MM.1S (cell line): ENCODE measurements around the gene KCTD15.

ENCODE experiments used
- DNase-seq: peaks from one replicate; pipeline ENCODE4 v3.0.0-alpha.2; 2015
- H2AFZ ChIP-seq: fragments of 300-600 bp; sonication (generic); 2 replicates; pipeline ENCODE4 v1.6.0; 2016; ENCODE audit warnings: antibody characterized with exemption, low read length
- H3F3A ChIP-seq: fragments of 300-600 bp; sonication (generic); 2 replicates; pipeline ENCODE4 v1.6.1; 2016; ENCODE audit warnings: mild to moderate bottlenecking, antibody characterized with exemption, low read length, moderate library complexity, mixed read lengths; ENCODE audit not compliant: insufficient read depth
- H3K27ac ChIP-seq: fragments of 300-600 bp; sonication (generic); 2 replicates; pipeline ENCODE4 v1.5.1; 2016; ENCODE audit warnings: mild to moderate bottlenecking, low read length
- H3K27me3 ChIP-seq: fragments of 300-600 bp; sonication (generic); replicated peaks from 2 replicates; pipeline ENCODE4 v1.6.0; 2016; ENCODE audit warnings: low read length; ENCODE audit not compliant: insufficient read depth
- H3K36me3 ChIP-seq: fragments of 300-600 bp; sonication (generic); replicated peaks from 2 replicates; pipeline ENCODE4 v1.6.1; 2016; ENCODE audit warnings: mild to moderate bottlenecking, low read length, mixed read lengths; ENCODE audit not compliant: insufficient read depth
- H3K4me1 ChIP-seq: fragments of 300-600 bp; sonication (generic); 2 replicates; pipeline ENCODE4 v1.6.1; 2016; ENCODE audit warnings: low read length, mixed read lengths
- H3K4me2 ChIP-seq: fragments of 300-600 bp; sonication (generic); 2 replicates; pipeline ENCODE4 v1.6.0; 2016; ENCODE audit warnings: low read depth, low read length
- H3K4me3 ChIP-seq: fragments of 300-600 bp; sonication (generic); 2 replicates; pipeline ENCODE4 v1.5.1; 2016; ENCODE audit warnings: low read length, mixed read lengths
- H3K79me2 ChIP-seq: fragments of 300-600 bp; sonication (generic); 2 replicates; pipeline ENCODE4 v1.6.1; 2016; ENCODE audit warnings: mixed run types, low read length, mixed read lengths
- H3K9ac ChIP-seq: fragments of 300-600 bp; sonication (generic); 2 replicates; pipeline ENCODE4 v1.6.1; 2016; ENCODE audit warnings: low read length, mixed read lengths
- H3K9me2 ChIP-seq: fragments of 300-600 bp; sonication (generic); replicated peaks from 2 replicates; pipeline ENCODE4 v1.6.1; 2016; ENCODE audit warnings: mild to moderate bottlenecking, low read length, mixed read lengths; ENCODE audit not compliant: insufficient read depth
- H3K9me3 ChIP-seq: fragments of 300-600 bp; sonication (generic); replicated peaks from 2 replicates; pipeline ENCODE4 v1.6.1; 2016; ENCODE audit warnings: mild to moderate bottlenecking, low read length, mixed read lengths; ENCODE audit not compliant: insufficient read depth
- H4K20me1 ChIP-seq: fragments of 300-600 bp; sonication (generic); 2 replicates; pipeline ENCODE4 v1.6.1; 2016; ENCODE audit warnings: mild to moderate bottlenecking, low read length, moderate library complexity, mixed read lengths; ENCODE audit not compliant: insufficient read depth
- EZH2 ChIP-seq: fragments of 300-600 bp; sonication (generic); optimal IDR thresholded peaks from 2 replicates; pipeline ENCODE3; 2017; ENCODE audit warnings: low read depth, mild to moderate bottlenecking, antibody characterized with exemption, low read length, mixed read lengths
- EZH2phosphoT487 ChIP-seq: fragments of 300-600 bp; sonication (generic); IDR thresholded peaks from 2 replicates; pipeline ENCODE4 v1.6.1; 2018; ENCODE audit warnings: antibody characterized with exemption, low read length
- TF ChIP-seq, protein P1 (sequence below): fragments of 300-600 bp; sonication (generic); IDR thresholded peaks from 2 replicates; pipeline ENCODE4 v1.5.1; 2016; ENCODE audit warnings: antibody characterized with exemption, low read length, mixed read lengths

Gene KCTD15

DNA sequence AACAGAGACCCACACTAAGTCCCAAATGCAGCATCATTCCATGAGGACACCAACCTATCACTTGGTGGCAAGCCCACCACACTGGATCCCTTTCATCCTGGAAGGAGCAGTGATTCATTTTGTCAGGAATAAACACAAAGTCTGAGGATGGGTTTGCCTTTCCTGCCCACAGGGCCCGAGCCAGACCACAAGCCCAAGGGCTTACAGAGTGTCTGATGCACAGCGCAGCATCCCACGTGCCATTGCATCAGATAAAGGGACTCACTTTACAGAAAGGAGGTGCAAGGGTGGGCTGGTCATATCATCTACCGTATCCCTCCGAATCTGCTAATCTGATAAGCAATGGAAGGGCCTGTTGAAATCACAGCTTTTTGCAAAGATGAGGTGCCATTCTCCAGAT lies 12.2 kb upstream of the KCTD15 start:
- Histone ChIP-seq H4K20me1 (no peaks in the 10 kb centered on the region), H3K4me2 (no peak overlapping the region), H2AFZ (no peak overlapping the region), H3K79me2 (no peaks in the 10 kb centered on the region), H3K9ac (no peak overlapping the region), H3K4me1 (no peaks in the 10 kb centered on the region), H3K9me3 (no peaks in the 10 kb centered on the region), H3K4me3 (no peak overlapping the region), H3F3A (no peaks in the 10 kb centered on the region), H3K9me2 (no peaks in the 10 kb centered on the region), H3K27me3 (peaks cover 87% of the 10 kb centered on the region), H3K27ac (no peak overlapping the region), H3K36me3 (no peaks in the 10 kb centered on the region)
- no peak for DNase-seq
- TF ChIP-seq, protein P1, sequence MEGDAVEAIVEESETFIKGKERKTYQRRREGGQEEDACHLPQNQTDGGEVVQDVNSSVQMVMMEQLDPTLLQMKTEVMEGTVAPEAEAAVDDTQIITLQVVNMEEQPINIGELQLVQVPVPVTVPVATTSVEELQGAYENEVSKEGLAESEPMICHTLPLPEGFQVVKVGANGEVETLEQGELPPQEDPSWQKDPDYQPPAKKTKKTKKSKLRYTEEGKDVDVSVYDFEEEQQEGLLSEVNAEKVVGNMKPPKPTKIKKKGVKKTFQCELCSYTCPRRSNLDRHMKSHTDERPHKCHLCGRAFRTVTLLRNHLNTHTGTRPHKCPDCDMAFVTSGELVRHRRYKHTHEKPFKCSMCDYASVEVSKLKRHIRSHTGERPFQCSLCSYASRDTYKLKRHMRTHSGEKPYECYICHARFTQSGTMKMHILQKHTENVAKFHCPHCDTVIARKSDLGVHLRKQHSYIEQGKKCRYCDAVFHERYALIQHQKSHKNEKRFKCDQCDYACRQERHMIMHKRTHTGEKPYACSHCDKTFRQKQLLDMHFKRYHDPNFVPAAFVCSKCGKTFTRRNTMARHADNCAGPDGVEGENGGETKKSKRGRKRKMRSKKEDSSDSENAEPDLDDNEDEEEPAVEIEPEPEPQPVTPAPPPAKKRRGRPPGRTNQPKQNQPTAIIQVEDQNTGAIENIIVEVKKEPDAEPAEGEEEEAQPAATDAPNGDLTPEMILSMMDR = no peak
- TF ChIP-seq EZH2phosphoT487 = no peak
- no peak for TF ChIP-seq EZH2

DNA sequence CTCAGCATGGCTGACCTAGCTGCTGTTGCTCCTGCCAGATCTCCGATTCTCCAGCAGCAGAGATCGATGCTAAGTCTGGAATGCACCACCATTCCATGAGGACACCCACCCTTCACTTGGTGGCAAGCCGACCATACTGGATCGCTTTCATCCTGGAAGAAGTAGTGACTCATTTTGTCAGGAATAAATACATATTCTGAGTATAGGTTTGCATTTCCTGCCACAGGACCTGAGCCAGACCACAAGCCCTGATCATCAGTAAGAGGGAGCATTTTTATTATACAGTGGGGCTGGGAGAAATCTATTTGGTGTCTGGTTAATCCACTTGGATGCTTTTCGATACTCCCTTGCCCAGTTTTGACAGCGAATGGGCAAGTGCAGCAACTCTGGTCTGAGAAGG lies 10.9 kb upstream of the KCTD15 start:
- no peak overlapping the region for H3K4me2 ChIP-seq
- no peaks in the 10 kb centered on the region for H3K9me3 ChIP-seq
- no peaks in the 10 kb centered on the region for H3K9me2 ChIP-seq
- TF ChIP-seq, protein P1 = no peak
- TF ChIP-seq EZH2 = no peak
- no peak for TF ChIP-seq EZH2phosphoT487
- no peak overlapping the region for H3K27ac ChIP-seq
- no peak overlapping the region for H2AFZ ChIP-seq
- no peak overlapping the region for H3K9ac ChIP-seq
- DNase-seq = no peak
- no peaks in the 10 kb centered on the region for H3K79me2 ChIP-seq
- H3K36me3 ChIP-seq = no peaks in the 10 kb centered on the region
- peaks cover 83% of the 10 kb centered on the region for H3K27me3 ChIP-seq
- H3F3A ChIP-seq = no peaks in the 10 kb centered on the region
- H3K4me3 ChIP-seq = no peak overlapping the region
- no peaks in the 10 kb centered on the region for H3K4me1 ChIP-seq
- H4K20me1 ChIP-seq = no peaks in the 10 kb centered on the region

DNA sequence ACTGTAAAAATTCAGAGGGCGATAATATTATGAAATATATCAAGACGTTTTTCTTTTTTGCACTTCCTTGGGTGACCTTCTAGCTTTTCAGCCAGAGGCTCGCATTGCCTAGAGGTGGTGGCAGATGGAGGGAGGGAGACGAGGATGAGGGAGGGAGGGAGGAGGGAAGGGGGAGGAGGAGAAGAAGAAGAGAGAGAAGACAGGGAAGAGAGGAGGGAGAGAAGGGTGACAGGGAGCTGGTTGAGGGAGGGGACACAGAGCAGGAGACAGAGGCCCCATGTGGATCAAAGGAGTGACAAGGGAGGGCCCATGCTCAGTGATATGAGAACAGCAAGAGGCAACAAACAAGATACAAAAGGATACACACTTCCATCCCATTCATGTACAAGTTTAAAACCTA lies 8.0 kb upstream of the KCTD15 start:
- Histone ChIP-seq H3K36me3 (no peaks in the 10 kb centered on the region), H3K9me3 (no peaks in the 10 kb centered on the region), H3F3A (no peaks in the 10 kb centered on the region), H3K4me3 (no peak overlapping the region), H3K27me3 (peaks cover 84% of the 10 kb centered on the region), H4K20me1 (no peaks in the 10 kb centered on the region), H3K79me2 (no peaks in the 10 kb centered on the region), H3K4me2 (no peak overlapping the region), H3K9ac (no peak overlapping the region), H2AFZ (no peak overlapping the region), H3K27ac (no peak overlapping the region), H3K4me1 (no peaks in the 10 kb centered on the region), H3K9me2 (no peaks in the 10 kb centered on the region)
- TF ChIP-seq EZH2 (no peak), EZH2phosphoT487 (no peak)
- TF ChIP-seq, protein P1 = no peak
- DNase-seq = no peak

DNA sequence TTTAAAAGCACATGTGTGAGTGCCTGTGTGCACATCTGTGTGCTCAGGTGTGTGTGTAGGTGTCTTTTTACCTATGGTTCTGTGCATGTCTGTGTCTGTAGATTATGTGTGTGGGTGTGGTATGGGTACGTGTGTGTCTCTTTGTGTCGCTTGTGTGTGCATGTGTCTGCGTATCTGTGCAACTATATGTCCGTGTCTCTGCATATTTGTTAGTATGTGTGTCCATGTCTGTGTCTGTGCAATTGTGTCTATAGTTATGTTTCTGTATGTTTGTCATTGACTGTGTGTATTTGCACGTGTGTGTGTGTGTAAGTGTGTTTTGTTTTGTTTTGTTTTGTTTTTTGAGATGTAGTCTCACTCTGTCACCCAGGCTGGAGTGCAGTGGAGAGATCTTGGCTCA lies 7.3 kb upstream of the KCTD15 start:
- no peaks in the 10 kb centered on the region for H3K4me1 ChIP-seq
- no peaks in the 10 kb centered on the region for H3F3A ChIP-seq
- no peak overlapping the region for H3K9ac ChIP-seq
- H3K27me3 ChIP-seq = peaks cover 85% of the 10 kb centered on the region
- DNase-seq = no peak
- no peaks in the 10 kb centered on the region for H3K79me2 ChIP-seq
- no peaks in the 10 kb centered on the region for H4K20me1 ChIP-seq
- H3K4me2 ChIP-seq = no peak overlapping the region
- H2AFZ ChIP-seq = no peak overlapping the region
- H3K36me3 ChIP-seq = no peaks in the 10 kb centered on the region
- no peaks in the 10 kb centered on the region for H3K9me2 ChIP-seq
- H3K27ac ChIP-seq = no peak overlapping the region
- no peaks in the 10 kb centered on the region for H3K9me3 ChIP-seq
- TF ChIP-seq, protein P1 = no peak
- TF ChIP-seq EZH2 = no peak
- TF ChIP-seq EZH2phosphoT487 = no peak
- H3K4me3 ChIP-seq = no peak overlapping the region
